PC-3 (cell line): ENCODE data around the gene RBM33. TPM values are rescaled to one million over a fixed set of nuclear protein-coding genes. Genes with fewer than 3 reads are reported as not detected.

Experiments
- ATAC-seq: fragments of 200-7000 bp; cut with Tn5 transposase; 2 replicates; pipeline ENCODE4 v1.9.1; 2020; ENCODE audit warnings: mild to moderate bottlenecking, moderate library complexity
- BruUV-seq: library from RNA; stranded (reverse); fragments of 400-500 nt; replicated peaks from 2 replicates; lab custom pipeline; 2021; lab: Mats Ljungman, UMichigan
- CTCF ChIA-PET: fragments of 300-600 bp; sonication (Branson Sonifier 250); formaldehyde crosslinking; loops from one replicate; lab custom pipeline; 2022; ENCODE audit warnings: antibody characterized with exemption; lab: Charles Lee
- POLR2A ChIA-PET: fragments of 300-600 bp; sonication (Branson Sonifier 250); formaldehyde crosslinking; loops from one replicate; lab custom pipeline; 2022; ENCODE audit warnings: antibody characterized with exemption; ENCODE audit not compliant: unreplicated experiment; lab: Charles Lee
- DNase-seq: peaks from one replicate; pipeline ENCODE4 v3.0.0-alpha.2; 2015
- H2AFZ ChIP-seq: fragments of 300-600 bp; sonication (generic); 2 replicates; pipeline ENCODE4 v1.6.0; 2016; ENCODE audit warnings: antibody characterized with exemption, low read length
- H3F3A ChIP-seq: fragments of 300-600 bp; sonication (generic); one replicate; pipeline ENCODE4 v1.6.0; 2017; ENCODE audit warnings: antibody characterized with exemption, low read length, control low read depth, mild to moderate bottlenecking; ENCODE audit not compliant: unreplicated experiment
- H3K27ac ChIP-seq: fragments of 300-600 bp; sonication (generic); 2 replicates; pipeline ENCODE4 v1.5.1; 2016; ENCODE audit warnings: mild to moderate bottlenecking, low read length
- H3K27me3 ChIP-seq: fragments of 300-600 bp; sonication (generic); 2 replicates; pipeline ENCODE4 v1.6.1; 2016; ENCODE audit warnings: low read length, mixed read lengths
- H3K36me3 ChIP-seq: fragments of 300-600 bp; sonication (generic); 2 replicates; pipeline ENCODE4 v1.6.1; 2016; ENCODE audit warnings: low read depth, mixed run types, low read length, mixed read lengths
- H3K4me1 ChIP-seq: fragments of 300-600 bp; sonication (generic); 2 replicates; pipeline ENCODE4 v1.5.1; 2016; ENCODE audit warnings: low read length; ENCODE audit not compliant: insufficient read depth
- H3K4me2 ChIP-seq: fragments of 300-600 bp; sonication (generic); 2 replicates; pipeline ENCODE4 v1.6.0; 2016; ENCODE audit warnings: low read length
- H3K4me3 ChIP-seq: fragments of 300-600 bp; sonication (generic); 2 replicates; pipeline ENCODE4 v1.5.1; 2016; ENCODE audit warnings: mild to moderate bottlenecking, low read length, mixed read lengths
- H3K79me2 ChIP-seq: fragments of 300-600 bp; sonication (generic); 2 replicates; pipeline ENCODE4 v1.6.1; 2017; ENCODE audit warnings: low read length, mixed read lengths
- H3K9ac ChIP-seq: fragments of 300-600 bp; sonication (generic); 2 replicates; pipeline ENCODE4 v1.6.0; 2016; ENCODE audit warnings: mild to moderate bottlenecking, low read length
- H3K9me2 ChIP-seq: fragments of 300-600 bp; sonication (generic); replicated peaks from 2 replicates; pipeline ENCODE4 v1.6.1; 2016; ENCODE audit warnings: mixed run types, low read length, mixed read lengths
- H3K9me3 ChIP-seq: fragments of 300-600 bp; sonication (generic); 2 replicates; pipeline ENCODE4 v1.6.1; 2016; ENCODE audit warnings: low read length, mixed read lengths
- H4K20me1 ChIP-seq: fragments of 300-600 bp; sonication (generic); 2 replicates; pipeline ENCODE4 v1.6.1; 2016; ENCODE audit warnings: low read length, mixed read lengths
- EZH2 ChIP-seq: fragments of 300-600 bp; sonication (generic); IDR thresholded peaks from one replicate; pipeline ENCODE4 v1.6.1; 2017; ENCODE audit warnings: antibody characterized with exemption, mild to moderate bottlenecking, low read length; ENCODE audit not compliant: unreplicated experiment
- EZH2phosphoT487 ChIP-seq: fragments of 300-600 bp; sonication (generic); IDR thresholded peaks from 2 replicates; pipeline ENCODE4 v1.6.1; 2018; ENCODE audit warnings: mild to moderate bottlenecking, antibody characterized with exemption, low read length, borderline replicate concordance
- intact Hi-C: fragments of 100-400 bp; cut with micrococcal nuclease; formaldehyde crosslinking; loops from 2 replicates; pipeline ENCODE4 v1.9.0; 2023
- total RNA-seq: library from RNA; depleted of rRNA; stranded (reverse); fragments of >200 nt; gene quantifications from 2 replicates; pipeline ENCODE4 v1.2.3, GENCODE V29; 2014
- TF ChIP-seq, protein P1 (sequence below): fragments of 300-600 bp; sonication (generic); conservative IDR thresholded peaks from 2 replicates; pipeline ENCODE4 v1.5.1; 2017; ENCODE audit warnings: antibody characterized with exemption, low read depth, mild to moderate bottlenecking, low read length

The RBM33 gene
- total RNA-seq, 1 experiment from 2014 or later: 25.3 TPM

DNA sequence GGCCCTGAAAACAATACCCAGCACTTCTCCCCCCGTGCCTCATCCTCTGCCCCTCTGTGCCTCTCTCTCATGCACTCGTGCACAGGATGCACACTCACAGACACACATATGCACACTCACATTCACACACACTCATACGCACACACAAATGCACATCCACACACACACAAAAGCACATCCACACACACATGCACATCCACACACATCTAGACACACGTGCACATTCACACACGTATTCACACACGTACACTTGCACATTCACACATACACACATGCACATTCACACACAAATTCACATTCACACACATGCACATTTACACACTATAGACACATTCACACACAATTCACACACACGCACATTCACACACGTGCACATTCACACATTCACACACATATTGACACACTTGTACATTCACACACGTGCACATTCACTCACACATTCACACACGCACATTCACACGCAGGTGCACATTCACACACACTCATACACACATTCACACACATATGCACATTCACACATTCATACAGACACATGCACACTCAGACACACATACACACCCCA lies 148.6 kb downstream of the RBM33 start:
- no TSS peak for BruUV-seq
- DNase-seq (no peak), ATAC-seq (no peak)
- no peaks in the 10 kb centered on the region for H3K79me2 ChIP-seq
- no peaks in the 10 kb centered on the region for H3F3A ChIP-seq
- CTCF ChIA-PET: no interaction called here
- no peak overlapping the region for H2AFZ ChIP-seq
- intact Hi-C loops: no loop called here
- no peak overlapping the region for H3K9ac ChIP-seq
- H3K27me3 ChIP-seq: no peaks in the 10 kb centered on the region
- no peak overlapping the region for H3K27ac ChIP-seq
- H3K4me1 ChIP-seq: no peaks in the 10 kb centered on the region; the same call in 1 of the 2 replicates
- H3K4me2 ChIP-seq: no peak overlapping the region
- POLR2A ChIA-PET: no interaction called here
- H3K36me3 ChIP-seq: no peaks in the 10 kb centered on the region
- H3K9me2 ChIP-seq: no peaks in the 10 kb centered on the region
- no peaks in the 10 kb centered on the region for H3K9me3 ChIP-seq
- TF ChIP-seq EZH2 (no peak), EZH2phosphoT487 (no peak)
- TF ChIP-seq, protein P1, sequence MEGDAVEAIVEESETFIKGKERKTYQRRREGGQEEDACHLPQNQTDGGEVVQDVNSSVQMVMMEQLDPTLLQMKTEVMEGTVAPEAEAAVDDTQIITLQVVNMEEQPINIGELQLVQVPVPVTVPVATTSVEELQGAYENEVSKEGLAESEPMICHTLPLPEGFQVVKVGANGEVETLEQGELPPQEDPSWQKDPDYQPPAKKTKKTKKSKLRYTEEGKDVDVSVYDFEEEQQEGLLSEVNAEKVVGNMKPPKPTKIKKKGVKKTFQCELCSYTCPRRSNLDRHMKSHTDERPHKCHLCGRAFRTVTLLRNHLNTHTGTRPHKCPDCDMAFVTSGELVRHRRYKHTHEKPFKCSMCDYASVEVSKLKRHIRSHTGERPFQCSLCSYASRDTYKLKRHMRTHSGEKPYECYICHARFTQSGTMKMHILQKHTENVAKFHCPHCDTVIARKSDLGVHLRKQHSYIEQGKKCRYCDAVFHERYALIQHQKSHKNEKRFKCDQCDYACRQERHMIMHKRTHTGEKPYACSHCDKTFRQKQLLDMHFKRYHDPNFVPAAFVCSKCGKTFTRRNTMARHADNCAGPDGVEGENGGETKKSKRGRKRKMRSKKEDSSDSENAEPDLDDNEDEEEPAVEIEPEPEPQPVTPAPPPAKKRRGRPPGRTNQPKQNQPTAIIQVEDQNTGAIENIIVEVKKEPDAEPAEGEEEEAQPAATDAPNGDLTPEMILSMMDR: no peak
- no peak overlapping the region for H3K4me3 ChIP-seq
- no peaks in the 10 kb centered on the region for H4K20me1 ChIP-seq

DNA sequence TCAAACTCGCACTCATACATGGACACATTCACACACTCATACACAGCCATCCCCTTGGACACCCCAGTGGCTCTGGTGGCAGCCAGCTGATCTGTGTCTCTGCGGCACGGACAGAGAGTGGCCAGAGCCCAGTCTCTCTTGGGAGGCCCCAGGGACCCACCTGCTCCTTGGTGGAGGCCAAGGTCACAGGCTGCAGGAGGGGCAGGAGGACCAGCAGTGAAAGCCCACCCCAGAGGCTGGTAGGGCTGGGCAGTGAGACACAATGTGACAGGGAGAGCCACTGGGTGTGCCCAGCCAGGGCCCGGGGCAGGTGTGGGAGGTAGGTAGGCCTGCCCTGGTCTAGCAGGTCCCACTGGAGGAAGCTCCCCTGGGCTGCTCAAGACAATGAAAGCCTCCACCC lies 149.3 kb downstream of the RBM33 start:
- POLR2A ChIA-PET: no interaction called here
- intact Hi-C loops: no loop called here
- DNase-seq (no peak), ATAC-seq (no peak)
- BruUV-seq: no TSS peak
- Histone ChIP-seq H3K4me2 (no peak overlapping the region), H3K27ac (no peak overlapping the region), H3K9me2 (no peaks in the 10 kb centered on the region), H3F3A (no peaks in the 10 kb centered on the region), H3K9ac (no peak overlapping the region), H3K9me3 (no peaks in the 10 kb centered on the region), H3K4me1 (no peaks in the 10 kb centered on the region; the same call in 1 of the 2 replicates), H2AFZ (no peak overlapping the region), H3K27me3 (no peaks in the 10 kb centered on the region), H3K79me2 (no peaks in the 10 kb centered on the region), H4K20me1 (no peaks in the 10 kb centered on the region), H3K36me3 (no peaks in the 10 kb centered on the region), H3K4me3 (no peak overlapping the region)
- TF ChIP-seq, protein P1: no peak
- no peak for TF ChIP-seq EZH2phosphoT487
- TF ChIP-seq EZH2: no peak
- CTCF ChIA-PET: no interaction called here

DNA sequence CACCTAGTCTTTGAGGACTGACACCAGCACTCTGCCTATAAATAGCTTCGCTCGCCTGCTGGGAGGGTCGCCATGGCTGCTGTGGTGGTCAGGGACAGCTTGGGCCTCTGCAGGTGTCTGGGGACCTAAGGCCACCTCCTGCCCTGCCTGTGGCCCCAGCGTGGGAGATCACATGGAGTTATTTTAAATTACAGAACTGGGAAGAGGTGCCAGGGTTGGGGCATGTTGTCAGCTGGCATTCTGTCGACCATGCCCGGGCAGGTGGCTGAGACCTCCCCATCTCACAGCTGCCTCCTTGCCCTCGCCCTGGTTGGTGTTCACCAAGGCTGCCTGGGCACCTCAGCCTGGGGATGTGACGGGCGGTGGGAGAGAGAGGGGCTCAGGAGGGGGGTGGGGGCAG lies 149.7 kb downstream of the RBM33 start:
- no peak for DNase-seq
- H3K27me3 ChIP-seq: no peaks in the 10 kb centered on the region
- no peak overlapping the region for H2AFZ ChIP-seq
- H3F3A ChIP-seq: no peaks in the 10 kb centered on the region
- H3K4me2 ChIP-seq: no peak overlapping the region
- no peaks in the 10 kb centered on the region; the same call in 1 of the 2 replicates for H3K4me1 ChIP-seq
- no TSS peak for BruUV-seq
- H3K79me2 ChIP-seq: no peaks in the 10 kb centered on the region
- no peaks in the 10 kb centered on the region for H3K9me2 ChIP-seq
- ChIA-PET POLR2A (no interaction called here), CTCF (no interaction called here)
- ATAC-seq: no peak
- no peak for TF ChIP-seq EZH2phosphoT487
- TF ChIP-seq, protein P1: no peak
- TF ChIP-seq EZH2: no peak
- intact Hi-C loops: no loop called here
- H3K4me3 ChIP-seq: no peak overlapping the region
- no peak overlapping the region for H3K9ac ChIP-seq
- H3K27ac ChIP-seq: no peak overlapping the region
- no peaks in the 10 kb centered on the region for H3K36me3 ChIP-seq
- H3K9me3 ChIP-seq: no peaks in the 10 kb centered on the region
- H4K20me1 ChIP-seq: no peaks in the 10 kb centered on the region
